CD4-positive, alpha-beta T cell treated with Interferon gamma for 1 hour (primary cell): ENCODE data around the gene ANAPC7.
"Not testable (repeated sequence)": the region's sequence is repeated elsewhere in the genome, so short reads cannot be mapped to it uniquely, and the experiment has no call there.

Experiments
- DNase-seq: peaks from one replicate; pipeline ENCODE4 v3.0.0-alpha.2; 2020

ANAPC7 gene

DNA sequence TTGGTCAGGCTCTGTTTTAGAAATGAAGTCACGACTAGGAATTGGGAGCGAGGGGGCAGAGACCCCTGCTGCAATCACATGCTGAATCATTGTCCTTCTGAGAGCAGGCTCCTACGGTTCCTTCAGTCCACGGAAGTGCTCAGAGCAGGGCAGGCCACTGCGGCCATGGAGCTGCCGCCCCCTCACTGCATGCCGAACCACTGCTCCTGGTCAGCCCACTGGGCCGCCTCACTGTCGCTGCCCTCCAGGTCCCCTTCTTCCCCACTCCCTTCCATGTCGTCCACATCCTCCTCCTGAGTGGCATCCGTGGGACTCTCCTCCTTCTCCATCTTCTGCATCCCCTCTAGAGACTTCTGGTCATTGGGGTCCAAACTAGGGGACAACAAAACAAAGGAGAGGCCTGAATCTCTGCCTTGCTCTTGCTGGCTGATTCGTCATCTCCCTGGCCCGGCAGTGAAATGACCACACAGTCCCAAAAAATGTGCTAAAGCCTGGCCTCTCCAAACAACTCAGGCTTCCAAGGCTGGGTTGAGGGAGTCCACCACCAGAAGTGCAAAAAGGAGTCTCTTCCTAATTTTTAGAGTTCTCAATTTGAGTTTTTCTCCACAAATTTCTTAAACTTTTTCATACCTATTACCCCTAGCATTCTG, 29.4 kb downstream of the ANAPC7 start:
- DNase-seq: no peak

DNA sequence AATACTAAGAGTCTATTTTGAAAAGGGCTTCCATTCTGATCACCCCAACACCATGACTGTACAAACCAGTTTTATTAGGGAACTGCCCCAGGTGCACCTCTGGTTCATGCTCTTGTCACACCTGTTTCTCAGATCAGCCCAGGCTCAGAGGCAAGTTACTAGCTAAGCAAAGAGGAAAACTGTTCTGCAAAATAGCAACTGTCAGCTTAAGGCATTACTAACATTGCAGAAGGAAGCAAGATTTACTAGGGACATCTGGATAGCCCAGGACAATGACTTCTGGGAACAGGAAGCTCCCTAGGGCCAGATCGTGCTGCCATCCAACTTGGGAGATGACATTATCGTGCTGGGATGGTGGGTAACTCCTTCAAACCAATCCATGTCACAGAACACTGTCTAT, 30.1 kb downstream of the ANAPC7 start:
- DNase-seq: no peak

DNA sequence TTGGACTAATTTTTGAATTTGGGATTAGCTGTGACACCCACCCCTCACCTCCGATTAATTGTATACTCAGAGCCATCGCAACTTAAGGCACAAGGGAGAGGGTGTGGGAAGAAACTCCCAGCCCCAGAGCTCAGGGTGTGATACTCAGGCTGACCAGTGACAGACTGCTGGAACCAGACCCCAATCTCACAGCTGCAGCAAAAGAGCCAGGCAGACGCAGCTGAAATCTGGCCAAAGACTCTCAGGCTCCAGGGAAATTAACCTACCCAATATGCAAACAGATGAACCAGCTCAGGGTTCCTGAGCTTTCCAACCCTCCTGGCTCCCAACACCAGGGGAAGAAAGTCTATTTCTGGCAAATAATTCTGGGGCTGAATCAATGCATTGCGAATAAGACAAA, 30.5 kb downstream of the ANAPC7 start:
- no peak for DNase-seq

- DNase-seq: no peak
These were observed 31.5 kb downstream of the ANAPC7 start for GRCh38 chr12:110372056-110372425.

DNA sequence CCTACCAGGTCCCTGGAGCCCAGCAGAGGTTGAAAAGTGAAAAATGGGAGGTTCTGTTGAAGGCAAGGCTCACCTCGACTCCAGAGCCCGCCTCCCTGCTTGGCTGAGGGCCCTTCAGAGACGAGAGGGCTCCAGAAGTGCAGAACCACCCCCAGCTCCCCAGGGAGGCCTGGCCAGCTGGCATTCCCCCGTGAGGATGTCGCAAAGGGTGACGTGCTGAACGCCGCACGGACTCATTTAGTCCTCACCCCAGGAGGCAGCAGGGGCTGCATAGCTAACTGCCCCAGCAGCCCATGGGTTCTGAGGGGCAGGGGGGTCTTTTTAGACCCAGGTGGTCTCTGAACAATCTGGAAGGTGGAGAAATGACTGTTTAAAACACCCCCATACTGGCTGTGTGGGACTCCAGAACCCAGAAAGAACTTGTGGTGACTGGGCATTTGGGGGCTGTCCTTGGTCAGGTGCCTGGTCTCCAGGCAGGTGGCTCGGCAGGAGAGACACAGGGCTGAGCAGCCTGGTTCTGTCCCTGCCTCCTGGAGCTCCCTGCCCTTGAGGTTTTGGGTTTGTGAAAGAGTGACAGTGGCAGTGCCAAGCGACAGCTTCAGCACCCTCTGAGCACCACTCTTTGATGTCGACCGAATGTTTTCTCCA, 32.0 kb downstream of the ANAPC7 start:
- peak; percentile 43 for DNase-seq

DNA sequence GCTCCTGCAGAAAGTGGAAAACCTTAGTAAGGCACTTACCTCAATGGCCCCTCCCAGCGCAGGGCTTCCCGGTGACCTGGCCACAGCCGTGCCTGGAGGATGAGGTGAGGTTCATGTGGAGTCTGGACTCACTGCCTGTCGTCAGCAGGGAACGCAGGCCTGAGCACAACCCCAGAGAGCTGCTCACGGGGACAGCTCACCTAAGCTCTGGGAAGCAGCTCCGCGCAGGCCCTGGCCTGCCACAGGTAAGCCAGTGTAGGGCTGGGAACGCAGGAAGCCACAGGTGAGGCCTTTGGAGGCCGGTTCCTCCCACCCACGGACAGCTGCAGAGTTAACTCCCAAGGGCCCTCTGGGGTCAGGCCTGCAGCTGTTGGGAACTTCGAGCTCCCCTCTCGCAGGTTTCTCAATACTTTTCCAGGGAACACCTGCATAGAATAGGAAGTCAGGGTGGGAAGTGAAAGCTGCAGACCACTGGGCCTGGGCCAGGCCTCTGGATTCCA, 32.7 kb downstream of the ANAPC7 start:
- no peak for DNase-seq

- DNase-seq: no peak
These were observed 33.5 kb downstream of the ANAPC7 start for GRCh38 chr12:110369992-110370391.

DNA sequence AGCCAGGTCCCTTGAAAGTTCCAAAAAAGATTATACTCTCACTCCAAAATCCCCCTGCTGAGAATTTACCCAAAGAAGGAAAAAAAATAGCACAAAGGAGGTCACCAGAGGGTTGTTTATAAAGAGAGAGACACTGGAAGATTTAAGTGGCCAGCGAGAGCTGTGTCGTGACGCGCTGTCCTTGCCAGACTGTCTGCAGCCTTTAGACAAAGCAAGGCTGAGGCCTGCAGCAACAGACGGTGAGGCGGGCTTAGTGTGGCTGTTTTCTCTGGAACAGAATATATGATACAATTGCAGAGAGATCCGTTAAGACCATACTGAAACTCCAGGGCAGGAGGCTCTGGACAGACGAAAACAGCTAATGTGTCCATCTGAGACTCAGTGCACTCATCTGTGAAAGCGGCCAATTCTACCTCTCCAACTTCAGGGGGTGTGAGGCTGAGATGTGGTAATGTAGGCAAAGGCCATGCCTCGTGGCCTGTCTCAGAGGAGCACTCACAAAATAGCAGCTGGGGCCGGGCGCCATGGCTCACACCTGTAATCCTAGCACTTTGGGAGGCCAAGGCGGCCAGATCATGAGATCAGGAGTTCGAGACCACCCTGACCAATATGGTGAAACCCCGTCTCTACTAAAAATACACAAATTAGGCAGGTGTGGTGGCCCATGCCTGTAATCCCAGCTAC, 36.2 kb downstream of the ANAPC7 start:
- no peak for DNase-seq

DNA sequence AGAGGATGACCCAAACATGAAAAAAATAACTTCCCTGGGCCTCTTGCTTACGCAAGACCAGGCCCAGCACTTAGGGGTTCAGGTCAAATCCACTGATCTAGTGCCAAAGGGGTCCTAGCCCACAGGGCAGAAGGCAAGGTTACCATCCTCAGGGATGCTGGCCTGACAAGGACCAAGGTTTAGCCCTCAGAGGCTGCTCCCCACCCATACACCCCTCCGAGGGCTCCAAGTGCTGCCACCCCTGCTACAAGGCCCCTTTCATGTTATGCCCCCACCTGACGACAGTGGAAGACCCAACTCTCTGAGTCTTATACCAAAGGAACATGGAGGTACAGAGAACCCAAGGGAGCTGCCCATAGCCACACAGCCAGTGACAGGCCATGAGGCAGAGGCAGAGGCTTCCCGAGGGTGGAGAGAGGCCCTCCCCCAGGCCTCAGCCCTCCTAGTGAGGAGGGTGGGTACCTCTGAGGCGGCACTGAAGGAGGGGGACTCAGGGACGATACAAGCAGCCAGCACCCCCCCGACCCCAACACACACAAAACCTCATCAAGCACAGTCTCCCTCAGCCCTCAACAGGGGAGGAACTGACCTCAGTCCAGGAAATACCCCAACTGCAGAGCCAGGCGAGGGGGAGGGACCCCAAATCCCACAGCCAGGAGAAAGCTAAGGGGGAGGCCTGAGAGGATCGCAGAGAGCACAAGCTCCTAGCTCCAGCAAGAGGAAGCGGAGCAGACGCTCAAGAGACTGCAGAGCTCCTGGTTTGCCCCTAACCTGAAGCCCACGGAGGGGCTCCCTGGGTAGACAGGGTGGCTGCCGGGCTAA, 37.0 kb downstream of the ANAPC7 start:
- no peak for DNase-seq

DNA sequence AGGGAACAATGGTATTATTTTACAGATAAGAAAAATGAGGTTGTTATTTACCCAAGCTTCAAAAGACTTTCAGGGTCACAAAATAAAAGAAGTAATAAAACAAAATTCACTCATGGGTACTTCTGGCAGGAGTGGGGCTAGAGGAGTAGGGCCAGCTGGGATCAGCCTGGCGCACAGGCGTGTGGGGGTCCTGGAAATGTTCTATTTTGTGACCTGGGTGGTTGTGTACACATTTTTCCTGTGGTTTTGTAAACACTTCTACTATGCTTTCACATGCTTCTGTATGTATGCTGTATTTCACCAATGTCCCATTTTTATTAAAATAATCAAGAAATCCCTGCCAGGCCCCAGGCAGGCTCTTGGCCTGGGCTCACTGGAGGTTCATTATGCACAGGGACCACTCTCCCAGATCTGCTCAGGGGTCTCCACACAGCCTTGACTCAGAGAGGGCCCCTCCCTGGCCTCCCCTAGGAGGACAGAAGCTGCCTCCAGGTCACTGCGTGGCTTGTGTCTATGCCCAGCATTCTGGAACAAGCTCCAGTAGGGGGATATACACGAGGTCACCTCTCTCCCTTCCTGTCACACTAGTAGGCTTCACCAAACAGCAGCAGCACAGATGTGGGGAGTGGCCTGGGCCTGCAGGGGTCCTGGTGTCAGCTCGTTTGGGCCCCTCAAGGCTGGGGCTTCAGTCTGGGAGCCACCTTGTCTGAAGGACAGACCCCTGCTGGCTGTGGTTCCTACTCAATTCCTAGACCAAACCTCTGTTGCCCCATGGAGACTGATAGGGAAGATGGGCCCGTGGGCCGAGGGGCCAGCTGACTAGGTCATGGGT, 37.8 kb downstream of the ANAPC7 start:
- no peak for DNase-seq

DNA sequence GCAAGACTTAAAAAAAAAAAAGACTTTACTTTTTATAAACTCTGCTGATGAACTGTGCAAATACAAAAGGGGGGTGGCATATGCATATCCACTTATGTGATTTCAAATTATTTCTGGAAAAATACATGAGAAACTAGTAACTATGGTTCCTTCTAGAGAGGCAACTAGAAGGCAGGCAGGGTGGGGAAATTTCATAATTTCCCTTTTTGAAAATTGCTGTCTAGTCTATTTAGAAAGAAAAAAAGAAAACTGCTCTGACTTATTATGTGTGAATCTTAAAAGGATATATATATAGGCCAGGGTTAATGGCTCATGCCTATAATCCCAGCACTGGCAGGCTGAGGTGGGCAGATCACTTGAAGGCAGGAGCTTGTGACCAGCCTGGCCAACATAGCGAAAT, 42.3 kb downstream of the ANAPC7 start:
- no peak for DNase-seq

GRCh38 chr12:110358384-110359097, 45.0 kb downstream of the ANAPC7 start:
- DNase-seq: not testable (repeated sequence)

- peak; percentile 19 for DNase-seq
These were observed 48.4 kb downstream of the ANAPC7 start for GRCh38 chr12:110355073-110355472.

GRCh38 chr12:110354172-110354780, 49.2 kb downstream of the ANAPC7 start:
- DNase-seq: no peak

GRCh38 chr12:110353211-110353965, 50.1 kb downstream of the ANAPC7 start:
- DNase-seq: no peak

GRCh38 chr12:110352401-110352800, 51.1 kb downstream of the ANAPC7 start:
- no peak for DNase-seq

DNA sequence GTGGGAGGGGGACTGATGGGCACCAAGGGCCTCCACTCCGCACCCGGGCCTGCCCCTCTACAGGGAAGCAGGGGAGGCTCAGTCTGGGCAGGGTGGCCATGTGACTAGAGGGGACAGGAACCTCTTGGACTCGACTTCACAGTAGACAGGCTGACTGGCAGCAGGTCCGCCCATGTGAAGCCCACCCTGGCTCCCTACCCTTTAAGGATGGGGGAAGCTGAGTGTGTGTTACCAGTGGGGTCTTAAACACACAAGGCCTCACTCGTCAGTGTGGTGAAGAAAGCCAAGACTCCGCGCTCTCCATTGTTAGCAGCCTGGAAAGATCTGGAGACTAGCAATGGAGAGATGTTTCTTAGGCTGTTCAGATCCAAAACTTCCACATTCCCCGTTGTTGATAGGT, 52.4 kb downstream of the ANAPC7 start:
- no peak for DNase-seq

- peak; percentile 9 for DNase-seq
These were observed 53.9 kb downstream of the ANAPC7 start for GRCh38 chr12:110349514-110350151.

DNA sequence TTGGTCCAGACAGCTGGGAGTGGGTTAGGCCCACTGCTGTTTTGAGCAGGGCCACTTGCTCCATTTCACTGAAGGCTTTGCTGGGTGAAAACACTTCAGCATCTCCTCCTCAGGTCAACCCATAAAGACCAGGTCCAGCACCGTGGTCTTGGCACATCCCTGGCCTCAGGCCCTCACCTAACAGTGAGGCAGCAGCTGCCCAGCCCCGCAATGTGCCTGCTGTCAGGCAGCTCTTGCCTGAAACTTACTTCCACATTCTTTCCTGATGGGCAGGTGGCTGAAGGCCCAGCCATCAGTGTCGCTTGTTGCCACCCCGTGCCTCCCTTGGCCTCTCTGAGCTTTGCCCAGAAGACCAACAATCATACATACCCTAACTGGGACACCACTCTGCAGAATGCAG, 54.4 kb downstream of the ANAPC7 start:
- no peak for DNase-seq
